ENCODE data around the gene MYO5B. TPM values are rescaled to one million over a fixed set of nuclear protein-coding genes. Genes with fewer than 3 reads are reported as not detected.
"Not testable (repeated sequence)": the region's sequence is repeated elsewhere in the genome, so short reads cannot be mapped to it uniquely, and the experiment has no call there.

MYO5B gene
- total RNA-seq, 1 donor from 2014 or later = under 0.01 TPM

- not testable (repeated sequence) for DNase-seq (ENCODE audit: low read depth in 2 of 2)
Observed at GRCh38 chr18:49808553-49809191, 386.3 kb downstream of the MYO5B start.

- DNase-seq (ENCODE audit: low read depth in 2 of 2) = no peak
Observed at GRCh38 chr18:49804096-49804495, 390.9 kb downstream of the MYO5B start.

GRCh38 chr18:49802623-49803022, 392.3 kb downstream of the MYO5B start:
- no peak for DNase-seq (ENCODE audit: low read depth in 2 of 2)

GRCh38 chr18:49800491-49800890, 394.5 kb downstream of the MYO5B start:
- not testable (repeated sequence) for DNase-seq (ENCODE audit: low read depth in 2 of 2)

GRCh38 chr18:49799806-49800205, 395.1 kb downstream of the MYO5B start:
- not testable (repeated sequence) for DNase-seq (ENCODE audit: low read depth in 2 of 2)

GRCh38 chr18:49798001-49798400, 396.9 kb downstream of the MYO5B start:
- no peak for DNase-seq (ENCODE audit: low read depth in 2 of 2)

GRCh38 chr18:49795612-49796552, 399.1 kb downstream of the MYO5B start:
- peak in 1 of 2 donors; percentile 6 for DNase-seq (ENCODE audit: low read depth in 2 of 2)

- no peak for DNase-seq (ENCODE audit: low read depth in 2 of 2)
Observed at GRCh38 chr18:49794743-49795142, 400.2 kb downstream of the MYO5B start.

GRCh38 chr18:49789560-49790134, 405.3 kb downstream of the MYO5B start:
- DNase-seq (ENCODE audit: low read depth in 2 of 2) = not testable (repeated sequence)

- DNase-seq (ENCODE audit: low read depth in 2 of 2) = peak; percentile 62 to 64
Observed at GRCh38 chr18:49788327-49788898, 406.5 kb downstream of the MYO5B start.

GRCh38 chr18:49786019-49786720, 408.8 kb downstream of the MYO5B start:
- no peak for DNase-seq (ENCODE audit: low read depth in 2 of 2)

- no peak for DNase-seq (ENCODE audit: low read depth in 2 of 2)
Observed at GRCh38 chr18:49784427-49785185, 410.3 kb downstream of the MYO5B start.

GRCh38 chr18:49783631-49784030, 411.3 kb downstream of the MYO5B start:
- not testable (repeated sequence) for DNase-seq (ENCODE audit: low read depth in 2 of 2)

GRCh38 chr18:49778826-49779465, 416.0 kb downstream of the MYO5B start:
- DNase-seq (ENCODE audit: low read depth in 2 of 2) = no peak

Other genes starting within 250 kb of the MYO5B start
- 0.20 and 0.22 TPM in 2 replicates for gene CFAP53, start 71.3 kb upstream of the MYO5B start, total RNA-seq
- 25.7 and 44.4 TPM in 2 replicates for gene MBD1, start 86.4 kb upstream of the MYO5B start, total RNA-seq
- gene CXXC1, start 92.5 kb upstream of the MYO5B start, total RNA-seq = 22.0 and 35.3 TPM in 2 replicates
- 1.4 and 4.6 TPM in 2 replicates for gene SKA1, start 179.9 kb upstream of the MYO5B start, total RNA-seq